Adrenal gland (tissue), 12 donors: ENCODE data around the gene OPRM1. TPM values are rescaled to one million over a fixed set of nuclear protein-coding genes. Genes with fewer than 3 reads are reported as not detected.
A peak's percentile ranks its signal among the peaks of the same experiment; 100 is the strongest.
"Not testable (repeated sequence)": the region's sequence is repeated elsewhere in the genome, so short reads cannot be mapped to it uniquely, and the experiment has no call there.

ENCODE experiments used
- DNase-seq, 7 donors: peaks; one replicate each; pipeline ENCODE4 v3.0.0-alpha.2; 2019 to 2020
- H3K27ac ChIP-seq, 5 donors: fragments of 200-600 bp; sonication (generic) in 4 of 5; 1 replicate in 3 of 5; 2 replicates in 2 of 5; pipeline versions ENCODE4 v1.5.1 to v1.8.0; 2016 to 2020; ENCODE audit warnings: mild to moderate bottlenecking in 1 of 5
- H3K27me3 ChIP-seq: fragments of 200-600 bp; 2 replicates; pipeline ENCODE4 v1.8.0; 2021
- H3K36me3 ChIP-seq, 2 donors: fragments of 200-600 bp; replicated peaks in 1 of 2; 1 replicate in 1 of 2; 2 replicates in 1 of 2; pipeline versions ENCODE4 v1.5.1 to v1.8.0; 2018 to 2022
- H3K4me1 ChIP-seq, 2 donors: fragments of 200-600 bp; replicated peaks in 1 of 2; 1 replicate in 1 of 2; 2 replicates in 1 of 2; pipeline versions ENCODE4 v1.5.1 to v1.8.0; 2018 to 2021
- H3K4me3 ChIP-seq, 4 donors: fragments of 200-600 bp; sonication (generic) in 3 of 4; one replicate each; pipeline ENCODE4 v1.5.1; 2016 to 2018
- H3K9me3 ChIP-seq, 3 donors: fragments of 200-600 bp; sonication (generic) in 1 of 3; replicated peaks in 1 of 3; 1 replicate in 2 of 3; 2 replicates in 1 of 3; pipeline versions ENCODE4 v1.5.1 to v1.8.0; 2016 to 2021
- CTCF ChIP-seq, 6 experiments: fragments of 450-650 bp in 4 of 6; fragments of 200-600 bp in 2 of 6; sonication (generic) in 1 of 6; IDR thresholded peaks; 1 replicate in 5 of 6; 2 replicates in 1 of 6; pipeline versions ENCODE4 v1.5.1 to v1.8.0; 2016 to 2021; ENCODE audit warnings: antibody characterized with exemption in 6 of 6, mild to moderate bottlenecking in 2 of 6, moderate library complexity in 1 of 6
- POLR2A ChIP-seq, 2 donors: fragments of 450-650 bp; IDR thresholded peaks; one replicate each; pipeline ENCODE4 v1.6.1; 2017; ENCODE audit warnings: antibody characterized with exemption in 2 of 2, mild to moderate bottlenecking in 2 of 2, moderate library complexity in 1 of 2
- WGBS, 4 donors: extraction: QIAGEN DNeasy Blood & Tissue Kit in 2 of 4; methylation state at CpG; one replicate each; pipeline versions ENCODE4 v1.1.5 to v1.1.7; 2013 to 2017; 5-methylcytosine and 5-hydroxymethylcytosine counted together
- intact Hi-C, 2 donors: fragments of 100-400 bp; cut with DNase I; formaldehyde crosslinking; loops; one replicate each; pipeline versions ENCODE4 v1.14.1 to v1.15.0; 2022 to 2023
- polyA plus RNA-seq, 3 donors: library from polyadenylated mRNA; stranded (reverse); fragments of 200-250 nt in 2 of 3; fragments of 350-450 nt in 1 of 3; fragmentation: Illumina TruSeq in 1 of 3; extraction: RNeasy Lipid Tissue Mini Kit (QIAGEN cat#74804) in 1 of 3; gene quantifications; one replicate each; pipeline ENCODE4 v1.2.3, GENCODE V29; 2013 to 2014
- total RNA-seq, 9 donors: library from RNA; depleted of rRNA in 4 of 9; stranded (reverse); fragments of >200 nt in 4 of 9; fragments of 120-200 nt in 1 of 9; fragmentation: NEBNext Ultra II Directional in 1 of 9; extraction: Animal tissue kit (Norgen Biotek cat#: 25700) in 1 of 9; gene quantifications; one replicate each; pipeline versions ENCODE4 v1.1.0 to v1.2.4, GENCODE V29; 2013 to 2023
- donor health status: healthy with polysubstance abuse.
- donor health status: Bipolar disorder and iron deficiency.
- donor health status: DM: yes; HTN: yes; CAD: no.
- donor health status: DM: no; HTN: no; CAD: no.
- donor health status: DM: no; HTN: no; CAD: no.
- donor health status: DM: yes; HTN: yes; CAD: no.

OPRM1 gene
- total and polyA plus RNA-seq, 12 donors = 0.19 to 3.5 (median 1.0) TPM; not detected in 4

- Histone ChIP-seq H3K27ac (no peak overlapping the region), H3K9me3 (no peaks in the 10 kb centered on the region), H3K4me3 (no peak overlapping the region), H3K36me3 (no peaks in the 10 kb centered on the region), H3K4me1 (no peaks in the 10 kb centered on the region), H3K27me3 (no peaks in the 10 kb centered on the region)
- peak in 2 of 7 donors; percentile 20 to 24 for DNase-seq
- WGBS, 4 donors = 71 to 78% (median 75%) methylated on average over 5 of the region's 5 CpGs
- intact Hi-C loops = no loop called here
- TF ChIP-seq POLR2A (IDR thresholded peaks at IDR 0.05) (no peak), CTCF (IDR thresholded peaks at IDR 0.05) (no peak)
These were observed 130.3 kb downstream of the OPRM1 start for GRCh38 chr6:154169193-154169847.

GRCh38 chr6:154170106-154170505 lies 131.1 kb downstream of the OPRM1 start:
- no peak overlapping the region for H3K4me3 ChIP-seq
- intact Hi-C loops = no loop called here
- TF ChIP-seq POLR2A (IDR thresholded peaks at IDR 0.05) (no peak), CTCF (IDR thresholded peaks at IDR 0.05) (no peak)
- H3K27me3 ChIP-seq = no peaks in the 10 kb centered on the region
- no peaks in the 10 kb centered on the region for H3K36me3 ChIP-seq
- no peaks in the 10 kb centered on the region for H3K4me1 ChIP-seq
- DNase-seq = no peak
- H3K9me3 ChIP-seq = no peaks in the 10 kb centered on the region
- WGBS, 4 donors = 56 to 69% (median 60%) methylated on average over 2 of the region's 2 CpGs
- H3K27ac ChIP-seq = no peak overlapping the region

- H3K9me3 ChIP-seq, H3K4me3 ChIP-seq, DNase-seq, H3K27me3 ChIP-seq, intact Hi-C loops, H3K27ac ChIP-seq, H3K4me1 ChIP-seq, H3K36me3 ChIP-seq: not testable (repeated sequence)
- WGBS, 4 donors = 70 to 87% (median 82%) methylated on average over 1 to 5 of the region's 5 CpGs
These were observed 133.4 kb downstream of the OPRM1 start for GRCh38 chr6:154172393-154172792.

- no peak for TF ChIP-seq POLR2A (IDR thresholded peaks at IDR 0.05)
- no peak for TF ChIP-seq CTCF (IDR thresholded peaks at IDR 0.05)
- no peak for DNase-seq
- intact Hi-C loops = no loop called here
- no peaks in the 10 kb centered on the region for H3K36me3 ChIP-seq
- no peak overlapping the region for H3K27ac ChIP-seq
- 65 to 70% (median 66%) methylated on average over 5 of the region's 5 CpGs for WGBS, 4 donors
- H3K4me1 ChIP-seq = no peaks in the 10 kb centered on the region
- no peak overlapping the region for H3K4me3 ChIP-seq
- H3K9me3 ChIP-seq = no peaks in the 10 kb centered on the region
- no peaks in the 10 kb centered on the region for H3K27me3 ChIP-seq
These were observed 140.4 kb downstream of the OPRM1 start for GRCh38 chr6:154179434-154179833.

- DNase-seq = no peak
- Histone ChIP-seq H3K4me1 (no peaks in the 10 kb centered on the region), H3K4me3 (no peak overlapping the region), H3K27me3 (no peaks in the 10 kb centered on the region), H3K9me3 (no peaks in the 10 kb centered on the region), H3K36me3 (no peaks in the 10 kb centered on the region), H3K27ac (no peak overlapping the region)
- intact Hi-C loops = no loop called here
- TF ChIP-seq POLR2A (IDR thresholded peaks at IDR 0.05) = no peak
- TF ChIP-seq CTCF (IDR thresholded peaks at IDR 0.05) = no peak
- 70 to 82% (median 75%) methylated on average over 3 of the region's 3 CpGs for WGBS, 4 donors
These were observed 148.2 kb downstream of the OPRM1 start for GRCh38 chr6:154187203-154187602.
